Measurements from ENCODE around the gene MRPL9. TPM values are rescaled to one million over a fixed set of nuclear protein-coding genes. Genes with fewer than 3 reads are reported as not detected.

MRPL9 gene
- total RNA-seq, 2 experiments from 2014 or later: 87.4 to 95.0 TPM

GRCh38 chr1:151718666-151719065 lies 44.6 kb downstream of the MRPL9 start:
- Mint-ChIP-seq H3K4me3 (no peak overlapping the region), H3K4me1 (peaks cover 12% of the 10 kb centered on the region), H3K27me3 (peaks cover 79% of the 10 kb centered on the region), H3K27ac (no peak overlapping the region), H3K9me3 (no peaks in the 10 kb centered on the region), H3K36me3 (peaks cover 3% of the 10 kb centered on the region)
- DNase-seq (no peak), ATAC-seq (ENCODE audit: low read depth) (no peak)
- POLR2A ChIA-PET: no interaction called here

GRCh38 chr1:151718011-151718431 lies 45.3 kb downstream of the MRPL9 start:
- Mint-ChIP-seq H3K27ac (no peak overlapping the region), H3K9me3 (no peaks in the 10 kb centered on the region), H3K27me3 (peaks cover 76% of the 10 kb centered on the region), H3K4me1 (peaks cover 12% of the 10 kb centered on the region), H3K4me3 (no peak overlapping the region), H3K36me3 (peaks cover 3% of the 10 kb centered on the region)
- POLR2A ChIA-PET: interaction anchor here (0.6 kb wide), 1 partner anchor 104 kb away, joined by 3 read pairs; no protein-coding TSS in a partner anchor
- DNase-seq (no peak), ATAC-seq (ENCODE audit: low read depth) (no peak)

DNA sequence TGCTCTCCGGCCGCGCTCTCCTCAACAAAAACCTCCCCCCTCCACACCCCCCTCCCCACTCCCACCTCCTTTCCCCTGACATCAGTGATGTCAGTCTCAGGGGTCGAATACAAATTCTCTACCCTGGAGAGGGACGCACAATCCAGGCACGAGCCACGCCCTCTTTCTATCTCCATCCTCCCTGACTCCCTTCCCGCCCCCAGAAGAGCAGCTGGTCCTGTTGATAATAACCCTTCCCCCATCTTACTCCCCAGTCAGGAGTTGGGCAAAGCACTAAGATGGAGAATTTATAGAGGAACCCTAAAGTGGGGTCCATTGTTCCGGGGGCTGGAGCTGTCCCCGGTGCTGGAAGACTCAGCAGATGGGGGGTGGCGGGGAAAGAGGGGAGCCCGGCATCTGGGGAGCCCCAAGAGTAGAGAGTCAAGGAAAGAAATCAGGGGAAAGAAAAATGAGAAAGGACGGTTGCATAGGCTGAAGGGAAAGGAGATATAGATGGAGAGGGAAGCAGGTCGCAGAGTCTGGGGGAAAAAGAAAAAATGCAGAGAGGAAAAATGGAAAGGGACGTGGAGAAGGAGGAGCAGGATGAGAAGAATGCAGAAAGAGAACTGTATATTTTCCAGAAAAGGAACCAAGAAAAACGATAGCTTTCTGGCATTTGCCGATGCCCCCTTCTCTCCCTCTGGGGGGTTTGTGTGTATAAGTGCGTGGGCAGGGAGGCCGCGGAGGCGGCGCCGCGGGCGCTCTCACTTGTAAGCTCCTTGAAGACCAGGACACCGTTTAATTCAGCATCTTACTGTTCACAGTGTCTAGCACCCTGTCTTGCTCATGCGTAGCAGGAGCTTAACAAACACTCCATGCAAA lies 46.3 kb downstream of the MRPL9 start, which contains the start of gene CELF3:
Gene CELF3 (minus strand): TSS at position 33 of the 861 bp plus-strand sequence. CDS start 783 bp downstream, outside the sequence.
- ATAC-seq (ENCODE audit: low read depth): no peak
- Mint-ChIP-seq H3K4me1 (peaks cover 12% of the 10 kb centered on the region), H3K9me3 (no peaks in the 10 kb centered on the region), H3K27me3 (peaks cover 67% of the 10 kb centered on the region), H3K36me3 (peaks cover 3% of the 10 kb centered on the region), H3K27ac (no peak within 1 kb of the TSS), H3K4me3 (peak within 1 kb of the TSS; percentile 8)
- no peak for DNase-seq
- POLR2A ChIA-PET: no interaction called here

DNA sequence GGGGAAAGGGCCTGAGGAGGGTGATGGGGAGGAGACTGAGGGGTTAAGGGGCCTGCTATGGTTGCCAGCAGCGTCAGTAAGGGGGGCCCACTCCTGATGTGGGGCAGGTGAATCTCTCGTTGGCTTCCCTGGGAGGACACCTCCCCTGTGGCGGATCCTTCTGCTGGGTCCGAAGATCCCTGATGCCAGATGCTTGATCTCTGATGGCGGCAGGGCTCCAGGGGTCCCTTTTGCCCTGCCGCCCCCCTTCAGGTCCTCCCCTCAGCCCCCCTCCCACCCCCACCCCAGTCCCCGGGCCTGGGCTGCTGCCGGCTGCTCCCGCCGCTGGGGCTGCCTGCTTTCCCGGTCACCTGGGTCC lies 46.9 kb downstream of the MRPL9 start:
- Mint-ChIP-seq H3K4me3 (no peak overlapping the region), H3K27ac (no peak overlapping the region), H3K4me1 (peaks cover 12% of the 10 kb centered on the region), H3K27me3 (peaks cover 63% of the 10 kb centered on the region), H3K36me3 (peaks cover 3% of the 10 kb centered on the region), H3K9me3 (no peaks in the 10 kb centered on the region)
- ATAC-seq (ENCODE audit: low read depth): no peak
- no peak for DNase-seq
- POLR2A ChIA-PET: no interaction called here

GRCh38 chr1:151715726-151716404 lies 47.4 kb downstream of the MRPL9 start:
- Mint-ChIP-seq H3K27ac (no peak overlapping the region), H3K9me3 (no peaks in the 10 kb centered on the region)
- DNase-seq: no peak

GRCh38 chr1:151714820-151715725 lies 48.2 kb downstream of the MRPL9 start:
- POLR2A ChIA-PET: no interaction called here
- peaks cover 3% of the 10 kb centered on the region for H3K36me3 Mint-ChIP-seq
- DNase-seq (no peak), ATAC-seq (ENCODE audit: low read depth) (no peak)
- H3K4me3 Mint-ChIP-seq: no peak overlapping the region
- peaks cover 53% of the 10 kb centered on the region for H3K27me3 Mint-ChIP-seq
- H3K27ac Mint-ChIP-seq: peak overlapping the region; percentile 7
- H3K4me1 Mint-ChIP-seq: peaks cover 5% of the 10 kb centered on the region
- no peaks in the 10 kb centered on the region for H3K9me3 Mint-ChIP-seq

More at GRCh38 chr1:151715726-151716404, 47.4 kb downstream of the MRPL9 start:
- Mint-ChIP-seq H3K4me1 (peaks cover 11% of the 10 kb centered on the region), H3K36me3 (peaks cover 3% of the 10 kb centered on the region), H3K27me3 (peaks cover 61% of the 10 kb centered on the region), H3K4me3 (no peak overlapping the region)
- POLR2A ChIA-PET: no interaction called here
- ATAC-seq (ENCODE audit: low read depth): no peak

- Mint-ChIP-seq H3K36me3 (peaks cover 3% of the 10 kb centered on the region), H3K27me3 (peaks cover 42% of the 10 kb centered on the region), H3K9me3 (no peaks in the 10 kb centered on the region), H3K27ac (no peak overlapping the region), H3K4me1 (peaks cover 5% of the 10 kb centered on the region), H3K4me3 (no peak overlapping the region)
- DNase-seq (no peak), ATAC-seq (ENCODE audit: low read depth) (no peak)
- POLR2A ChIA-PET: no interaction called here
Observed at GRCh38 chr1:151713874-151714273, 49.4 kb downstream of the MRPL9 start.

- Mint-ChIP-seq H3K36me3 (peaks cover 3% of the 10 kb centered on the region), H3K27ac (no peak overlapping the region), H3K4me1 (peaks cover 5% of the 10 kb centered on the region), H3K9me3 (no peaks in the 10 kb centered on the region), H3K4me3 (no peak overlapping the region), H3K27me3 (peaks cover 35% of the 10 kb centered on the region)
- ATAC-seq (ENCODE audit: low read depth) (no peak), DNase-seq (no peak)
- POLR2A ChIA-PET: no interaction called here
Observed at GRCh38 chr1:151713044-151713443, 50.3 kb downstream of the MRPL9 start.

DNA sequence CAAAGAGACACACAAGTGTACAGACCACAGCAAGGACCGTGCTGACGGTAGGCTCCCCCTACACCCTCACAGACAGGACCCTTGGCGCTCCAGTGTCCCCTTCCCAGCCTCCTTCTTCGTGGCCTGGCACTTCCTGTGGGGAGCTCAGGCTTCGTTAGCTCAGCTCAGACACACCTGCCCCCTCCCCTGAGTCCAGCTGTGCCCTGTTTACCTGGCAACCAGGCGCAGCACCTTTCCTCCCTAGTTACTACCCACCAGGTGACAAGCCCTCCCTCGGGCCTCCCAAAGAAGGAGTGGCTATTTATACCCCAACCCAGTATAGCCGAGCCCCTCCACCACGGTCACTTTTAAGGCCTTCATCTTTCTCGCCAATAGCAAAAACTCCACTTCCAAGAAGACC lies 51.3 kb downstream of the MRPL9 start:
- H3K27ac Mint-ChIP-seq: no peak overlapping the region
- no peaks in the 10 kb centered on the region for H3K9me3 Mint-ChIP-seq
- DNase-seq (no peak), ATAC-seq (ENCODE audit: low read depth) (no peak)
- H3K4me1 Mint-ChIP-seq: peaks cover 2% of the 10 kb centered on the region
- no peak overlapping the region for H3K4me3 Mint-ChIP-seq
- H3K36me3 Mint-ChIP-seq: peaks cover under 1% of the 10 kb centered on the region
- POLR2A ChIA-PET: interaction anchor here (0.6 kb wide), 1 partner anchor 407 kb away, joined by 3 read pairs; no protein-coding TSS in a partner anchor
- peaks cover 25% of the 10 kb centered on the region for H3K27me3 Mint-ChIP-seq

DNA sequence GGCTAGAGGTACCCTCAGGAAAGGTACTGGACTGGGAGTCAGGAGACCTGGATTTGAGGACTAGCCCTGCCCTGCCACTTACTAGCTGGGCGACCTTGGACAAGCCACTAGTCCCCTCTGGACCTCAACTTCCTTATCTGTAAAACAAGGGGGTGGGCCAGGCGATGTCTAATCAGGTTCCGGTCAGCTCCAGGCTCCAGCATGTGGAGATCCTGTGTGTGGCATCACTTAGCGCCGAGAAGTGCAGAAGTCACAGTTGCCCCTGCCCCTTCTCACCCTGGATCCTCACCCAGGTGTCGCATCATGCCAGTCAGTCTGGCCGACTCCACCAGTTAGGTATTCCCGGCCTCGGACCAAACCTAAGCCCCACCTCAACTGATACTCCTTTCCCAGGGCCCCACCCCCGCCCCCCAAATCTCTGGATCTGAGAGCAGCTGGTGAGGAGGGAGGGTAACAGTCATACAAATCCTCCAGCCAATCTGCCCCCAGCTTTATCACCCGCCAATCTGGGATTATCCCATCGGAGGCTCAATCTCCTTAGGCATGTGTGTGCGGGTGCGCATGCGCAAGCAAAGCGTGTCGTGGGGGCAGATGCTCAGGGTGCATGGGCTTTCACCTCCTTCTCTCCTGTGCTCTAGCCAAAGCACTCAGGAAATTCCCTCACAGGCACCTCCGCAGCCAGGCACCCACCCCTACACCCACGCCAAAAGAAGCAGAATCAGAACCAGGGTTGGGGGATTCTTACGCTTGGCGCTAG lies 52.1 kb downstream of the MRPL9 start:
- no peaks in the 10 kb centered on the region for H3K9me3 Mint-ChIP-seq
- peaks cover 20% of the 10 kb centered on the region for H3K27me3 Mint-ChIP-seq
- DNase-seq: no peak
- no peak overlapping the region for H3K27ac Mint-ChIP-seq
- H3K4me1 Mint-ChIP-seq: peaks cover 3% of the 10 kb centered on the region
- no peak for ATAC-seq (ENCODE audit: low read depth)
- POLR2A ChIA-PET: interaction anchor here (0.5 kb wide), 1 partner anchor 24 kb away, joined by 3 read pairs; no protein-coding TSS in a partner anchor
- no peak overlapping the region for H3K4me3 Mint-ChIP-seq
- no peaks in the 10 kb centered on the region for H3K36me3 Mint-ChIP-seq

GRCh38 chr1:151710187-151710840 lies 53.0 kb downstream of the MRPL9 start:
- Mint-ChIP-seq H3K27ac (no peak overlapping the region), H3K36me3 (no peaks in the 10 kb centered on the region), H3K27me3 (peaks cover 14% of the 10 kb centered on the region), H3K4me3 (no peak overlapping the region), H3K9me3 (no peaks in the 10 kb centered on the region), H3K4me1 (peaks cover 3% of the 10 kb centered on the region)
- ATAC-seq (ENCODE audit: low read depth): no peak
- POLR2A ChIA-PET: interaction anchor here (0.5 kb wide), 1 partner anchor 25 kb away, joined by 3 read pairs; no protein-coding TSS in a partner anchor
- DNase-seq: no peak

All from activated naive CD8-positive, alpha-beta T cell treated with anti-CD3 and anti-CD28 coated beads, Interleukin-2, amount 10 ng/mL, durations not matched to agents 7 days and 5 days (primary cell).